DOHH2 (cell line): Measurements from ENCODE around the gene ISLR2.

Source experiments
- H3F3A ChIP-seq: fragments of 200-600 bp; sonication (generic), shearing (Covaris generic); 2 replicates; pipeline ENCODE4 v1.6.0; 2016; ENCODE audit warnings: antibody characterized with exemption, mild to moderate bottlenecking; ENCODE audit not compliant: control insufficient read depth, insufficient read depth
- H3K27ac ChIP-seq: fragments of 200-600 bp; sonication (generic); 2 replicates; pipeline ENCODE4 v1.5.1; 2014; ENCODE audit warnings: low read depth, mild to moderate bottlenecking, low read length, moderate library complexity
- H3K27me3 ChIP-seq: fragments of 200-600 bp; sonication (generic); 2 replicates; pipeline ENCODE4 v1.6.1; 2014; ENCODE audit warnings: mild to moderate bottlenecking, low read length, mixed read lengths; ENCODE audit not compliant: control insufficient read depth
- H3K36me3 ChIP-seq: fragments of 200-600 bp; sonication (generic); 2 replicates; pipeline ENCODE4 v1.6.1; 2014; ENCODE audit warnings: mild to moderate bottlenecking, low read length, moderate library complexity, mixed read lengths; ENCODE audit not compliant: control insufficient read depth
- H3K4me1 ChIP-seq: fragments of 200-600 bp; sonication (generic); 2 replicates; pipeline ENCODE4 v1.6.1; 2014; ENCODE audit warnings: mild to moderate bottlenecking, low read length, mixed read lengths; ENCODE audit not compliant: control insufficient read depth
- H3K4me2 ChIP-seq: fragments of 200-600 bp; sonication (generic); 2 replicates; pipeline ENCODE4 v1.6.0; 2014; ENCODE audit warnings: mild to moderate bottlenecking, low read length, moderate library complexity
- H3K4me3 ChIP-seq: fragments of 200-600 bp; sonication (generic); 2 replicates; pipeline ENCODE4 v1.5.1; 2014; ENCODE audit warnings: mild to moderate bottlenecking, low read length, mixed read lengths
- H3K79me2 ChIP-seq: fragments of 200-600 bp; sonication (generic); 2 replicates; pipeline ENCODE4 v1.6.1; 2014; ENCODE audit warnings: mild to moderate bottlenecking, low read length, mixed read lengths; ENCODE audit not compliant: control insufficient read depth
- H3K9me2 ChIP-seq: fragments of 200-600 bp; sonication (generic); replicated peaks from 2 replicates; pipeline ENCODE4 v1.6.1; 2014; ENCODE audit warnings: mild to moderate bottlenecking, low read length, mixed read lengths; ENCODE audit not compliant: control insufficient read depth
- H3K9me3 ChIP-seq: fragments of 200-600 bp; sonication (generic); 2 replicates; pipeline ENCODE4 v1.6.1; 2014; ENCODE audit warnings: antibody characterized with exemption, low read length, mixed read lengths; ENCODE audit not compliant: control insufficient read depth, insufficient read depth
- H4K20me1 ChIP-seq: fragments of 200-600 bp; sonication (generic); 2 replicates; pipeline ENCODE4 v1.6.0; 2014; ENCODE audit warnings: low read depth, mild to moderate bottlenecking, antibody characterized with exemption, low read length, moderate library complexity; ENCODE audit not compliant: control insufficient read depth, insufficient read depth
- CTCF ChIP-seq: fragments of 200-600 bp; sonication (generic); IDR thresholded peaks from one replicate; pipeline ENCODE4 v1.5.1; 2014; ENCODE audit warnings: antibody characterized with exemption, mild to moderate bottlenecking, low read depth, low read length; ENCODE audit not compliant: poor library complexity, severe bottlenecking
- EZH2phosphoT487 ChIP-seq: fragments of 200-600 bp; sonication (generic); IDR thresholded peaks from 2 replicates; pipeline ENCODE4 v1.6.1; 2017; ENCODE audit warnings: borderline replicate concordance, mild to moderate bottlenecking, antibody characterized with exemption, low read length, moderate library complexity, mixed read lengths

ISLR2 gene

GRCh38 chr15:74132681-74133651 is 2.6 kb downstream of the ISLR2 start:
- TF ChIP-seq EZH2phosphoT487: no peak
- TF ChIP-seq CTCF: no peak
- Histone ChIP-seq H3K27ac (no peak overlapping the region), H3F3A (no peaks in the 10 kb centered on the region), H3K4me1 (no peaks in the 10 kb centered on the region), H3K4me2 (no peak overlapping the region), H3K4me3 (no peak overlapping the region), H3K79me2 (no peaks in the 10 kb centered on the region), H3K9me2 (no peaks in the 10 kb centered on the region), H3K9me3 (no peaks in the 10 kb centered on the region), H3K27me3 (peaks cover 14% of the 10 kb centered on the region), H3K36me3 (no peaks in the 10 kb centered on the region), H4K20me1 (no peaks in the 10 kb centered on the region)

GRCh38 chr15:74133694-74134386 is 3.5 kb downstream of the ISLR2 start:
- H3K79me2 ChIP-seq: no peaks in the 10 kb centered on the region
- no peaks in the 10 kb centered on the region for H3K9me2 ChIP-seq
- no peaks in the 10 kb centered on the region for H3K9me3 ChIP-seq
- H3K4me2 ChIP-seq: no peak overlapping the region
- H3F3A ChIP-seq: no peaks in the 10 kb centered on the region
- no peaks in the 10 kb centered on the region for H4K20me1 ChIP-seq
- peaks cover 5% of the 10 kb centered on the region; the same call in 1 of the 2 replicates for H3K27me3 ChIP-seq
- H3K36me3 ChIP-seq: no peaks in the 10 kb centered on the region
- H3K27ac ChIP-seq: no peak overlapping the region
- no peak overlapping the region for H3K4me3 ChIP-seq
- H3K4me1 ChIP-seq: no peaks in the 10 kb centered on the region
- TF ChIP-seq EZH2phosphoT487 (no peak), CTCF (no peak)

- H3K9me2 ChIP-seq: no peaks in the 10 kb centered on the region
- no peaks in the 10 kb centered on the region for H3F3A ChIP-seq
- H3K4me2 ChIP-seq: no peak overlapping the region
- H3K27ac ChIP-seq: no peak overlapping the region
- no peaks in the 10 kb centered on the region for H3K36me3 ChIP-seq
- H3K4me1 ChIP-seq: no peaks in the 10 kb centered on the region
- no peaks in the 10 kb centered on the region for H4K20me1 ChIP-seq
- 0 out of 2 replicates have a peak, but pooled peaks cover 3% of the 10 kb centered on the region for H3K27me3 ChIP-seq
- TF ChIP-seq CTCF: no peak
- TF ChIP-seq EZH2phosphoT487: no peak
- no peaks in the 10 kb centered on the region for H3K9me3 ChIP-seq
- H3K4me3 ChIP-seq: no peak overlapping the region
- no peaks in the 10 kb centered on the region for H3K79me2 ChIP-seq
Measured at GRCh38 chr15:74134387-74135027, 4.1 kb downstream of the ISLR2 start.
